HepG2 (cell line): ENCODE measurements around the gene ERMARD. TPM values are rescaled to one million over a fixed set of nuclear protein-coding genes. Genes with fewer than 3 reads are reported as not detected.

ENCODE experiments used
- AGO2 ChIP-seq: fragments of 200-400 bp; formaldehyde crosslinking; optimal IDR thresholded peaks from 2 replicates; pipeline ENCODE3; 2017; ENCODE audit warnings: mild to moderate bottlenecking, low read depth, low read length, moderate library complexity
- ATF6 ChIP-seq: sonication (generic); formaldehyde crosslinking; conservative IDR thresholded peaks from 2 replicates; pipeline ENCODE4 v1.4.0; 2020; ENCODE audit warnings: missing genetic modification reagents
- HOXA3 ChIP-seq: sonication (generic); formaldehyde crosslinking; IDR thresholded peaks from 2 replicates; pipeline ENCODE4 v1.5.0; 2020; ENCODE audit warnings: missing genetic modification reagents
- MIXL1 ChIP-seq: IDR thresholded peaks from 2 replicates; pipeline ENCODE4 v1.6.1; 2016
- MTA1 ChIP-seq: sonication (generic); formaldehyde crosslinking; IDR thresholded peaks from 2 replicates; pipeline ENCODE4 v1.4.0; 2020; ENCODE audit warnings: missing genetic modification reagents, mild to moderate bottlenecking, borderline replicate concordance
- RFX3 ChIP-seq: IDR thresholded peaks from 2 replicates; pipeline ENCODE4 v1.6.1; 2016; ENCODE audit warnings: missing biosample characterization, missing genetic modification reagents
- SATB2 ChIP-seq: sonication (generic); formaldehyde crosslinking; IDR thresholded peaks from 2 replicates; pipeline ENCODE4 v1.5.0; 2020; ENCODE audit warnings: missing genetic modification reagents
- TBL1XR1 ChIP-seq: fragments of 150-350 bp; IDR thresholded peaks from 2 replicates; pipeline ENCODE4 v1.6.1; 2014; ENCODE audit warnings: borderline replicate concordance, low read length; ENCODE audit not compliant: partially characterized antibody
- ZNF12 ChIP-seq: sonication (generic); formaldehyde crosslinking; IDR thresholded peaks from 2 replicates; pipeline ENCODE4 v1.5.0; 2020; ENCODE audit warnings: missing genetic modification reagents
- ZNF142 ChIP-seq: sonication (generic); formaldehyde crosslinking; IDR thresholded peaks from 2 replicates; pipeline ENCODE4 v1.4.0; 2020; ENCODE audit warnings: missing genetic modification reagents
- polyA plus RNA-seq, 8 experiments: library from polyadenylated mRNA; depleted of rRNA in 3 of 8; stranded (reverse) in 7 of 8; unstranded in 1 of 8; fragments of >200 nt; fragmentation: Illumina TruSeq in 4 of 8; extraction: Trizol in 4 of 8; gene quantifications; 2 replicates each; pipeline versions ENCODE4 v1.2.1 to v1.2.3, GENCODE V29; 2011 to 2016; ENCODE audit warnings: low read depth in 4 of 8, missing spikeins in 1 of 8, mixed read lengths in 1 of 8; ENCODE audit not compliant: insufficient read depth in 1 of 8
- total RNA-seq, 5 experiments: library from RNA; depleted of rRNA; stranded (reverse); fragments of >200 nt; fragmentation: Illumina TruSeq; extraction: Trizol; gene quantifications; 2 replicates each; pipeline ENCODE4 v1.2.3, GENCODE V29; 2016; ENCODE audit warnings: low read depth in 1 of 5
- TF ChIP-seq, protein P1 (sequence below), 2 experiments: fragments of 450-650 bp in 1 of 2; sonication (generic) in 1 of 2; formaldehyde crosslinking in 1 of 2; IDR thresholded peaks; 2 replicates each; pipeline versions ENCODE4 v1.6.1 to v1.8.0; 2016 to 2022; ENCODE audit warnings: antibody characterized with exemption in 1 of 2, mild to moderate bottlenecking in 1 of 2, missing genetic modification reagents in 1 of 2

The ERMARD gene
- total and polyA plus RNA-seq, 2 of the 13 experiments (the other 11 are each of a cell fraction or from before 2014, with no cell fraction given), result 8.8 to 10.7 TPM

- no peak for TF ChIP-seq RFX3
- peak; percentile 78 for TF ChIP-seq HOXA3
- TF ChIP-seq MIXL1 (CRISPR knock-in tag), result no peak
- peak; percentile 91; the same call in 1 of the 2 replicates for TF ChIP-seq MTA1
- TF ChIP-seq ZNF12 (CRISPR knock-in tag), result peak; percentile 73
- no peak for TF ChIP-seq AGO2
- no peak for TF ChIP-seq SATB2 (CRISPR knock-in tag)
- TF ChIP-seq, protein P1, sequence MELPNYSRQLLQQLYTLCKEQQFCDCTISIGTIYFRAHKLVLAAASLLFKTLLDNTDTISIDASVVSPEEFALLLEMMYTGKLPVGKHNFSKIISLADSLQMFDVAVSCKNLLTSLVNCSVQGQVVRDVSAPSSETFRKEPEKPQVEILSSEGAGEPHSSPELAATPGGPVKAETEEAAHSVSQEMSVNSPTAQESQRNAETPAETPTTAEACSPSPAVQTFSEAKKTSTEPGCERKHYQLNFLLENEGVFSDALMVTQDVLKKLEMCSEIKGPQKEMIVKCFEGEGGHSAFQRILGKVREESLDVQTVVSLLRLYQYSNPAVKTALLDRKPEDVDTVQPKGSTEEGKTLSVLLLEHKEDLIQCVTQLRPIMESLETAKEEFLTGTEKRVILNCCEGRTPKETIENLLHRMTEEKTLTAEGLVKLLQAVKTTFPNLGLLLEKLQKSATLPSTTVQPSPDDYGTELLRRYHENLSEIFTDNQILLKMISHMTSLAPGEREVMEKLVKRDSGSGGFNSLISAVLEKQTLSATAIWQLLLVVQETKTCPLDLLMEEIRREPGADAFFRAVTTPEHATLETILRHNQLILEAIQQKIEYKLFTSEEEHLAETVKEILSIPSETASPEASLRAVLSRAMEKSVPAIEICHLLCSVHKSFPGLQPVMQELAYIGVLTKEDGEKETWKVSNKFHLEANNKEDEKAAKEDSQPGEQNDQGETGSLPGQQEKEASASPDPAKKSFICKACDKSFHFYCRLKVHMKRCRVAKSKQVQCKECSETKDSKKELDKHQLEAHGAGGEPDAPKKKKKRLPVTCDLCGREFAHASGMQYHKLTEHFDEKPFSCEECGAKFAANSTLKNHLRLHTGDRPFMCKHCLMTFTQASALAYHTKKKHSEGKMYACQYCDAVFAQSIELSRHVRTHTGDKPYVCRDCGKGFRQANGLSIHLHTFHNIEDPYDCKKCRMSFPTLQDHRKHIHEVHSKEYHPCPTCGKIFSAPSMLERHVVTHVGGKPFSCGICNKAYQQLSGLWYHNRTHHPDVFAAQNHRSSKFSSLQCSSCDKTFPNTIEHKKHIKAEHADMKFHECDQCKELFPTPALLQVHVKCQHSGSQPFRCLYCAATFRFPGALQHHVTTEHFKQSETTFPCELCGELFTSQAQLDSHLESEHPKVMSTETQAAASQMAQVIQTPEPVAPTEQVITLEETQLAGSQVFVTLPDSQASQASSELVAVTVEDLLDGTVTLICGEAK (IDR thresholded peaks at IDR 0.05), result no peak
- TF ChIP-seq, protein P1 (CRISPR knock-in tag; IDR thresholded peaks at IDR 0.05), result peak; percentile 12; the same call in 1 of the 2 replicates
- no peak for TF ChIP-seq ATF6 (CRISPR knock-in tag)
- TF ChIP-seq TBL1XR1, result no peak
- no peak; the same call in 1 of the 2 replicates for TF ChIP-seq ZNF142 (CRISPR knock-in tag)
Measured at GRCh38 chr6:169800668-169801395, 49.4 kb downstream of the ERMARD start (continued).
